AG04449 (cell line): Measurements from ENCODE around the gene FAM83F.

Source experiments
- CTCF ChIA-PET: fragments of 350-600 bp; formaldehyde crosslinking; extraction: SDS; loops from one replicate; lab custom pipeline; 2021; ENCODE audit warnings: antibody characterized with exemption; lab: Yijun Ruan, JAX
- POLR2A ChIA-PET: fragments of 400-600, 350-600 bp; formaldehyde crosslinking; extraction: SDS; loops from one replicate; lab custom pipeline; 2020; ENCODE audit warnings: antibody characterized with exemption, inconsistent platforms; lab: Yijun Ruan, JAX
- DNase-seq: peaks from one replicate; pipeline ENCODE4 v3.0.0-alpha.2; 2010; ENCODE audit warnings: low read depth, low spot score
- H3K4me3 ChIP-seq: 2 replicates; pipeline ENCODE4 v1.5.1; 2011; ENCODE audit warnings: low read depth, mild to moderate bottlenecking, control low read depth, low read length
- CTCF ChIP-seq: IDR thresholded peaks from one replicate; pipeline ENCODE4 v1.5.1; 2011; ENCODE audit warnings: mild to moderate bottlenecking, moderate library complexity, low read length, control low read depth, inconsistent platforms; ENCODE audit not compliant: insufficient read depth; ENCODE audit errors: missing control alignments

The FAM83F gene

DNA sequence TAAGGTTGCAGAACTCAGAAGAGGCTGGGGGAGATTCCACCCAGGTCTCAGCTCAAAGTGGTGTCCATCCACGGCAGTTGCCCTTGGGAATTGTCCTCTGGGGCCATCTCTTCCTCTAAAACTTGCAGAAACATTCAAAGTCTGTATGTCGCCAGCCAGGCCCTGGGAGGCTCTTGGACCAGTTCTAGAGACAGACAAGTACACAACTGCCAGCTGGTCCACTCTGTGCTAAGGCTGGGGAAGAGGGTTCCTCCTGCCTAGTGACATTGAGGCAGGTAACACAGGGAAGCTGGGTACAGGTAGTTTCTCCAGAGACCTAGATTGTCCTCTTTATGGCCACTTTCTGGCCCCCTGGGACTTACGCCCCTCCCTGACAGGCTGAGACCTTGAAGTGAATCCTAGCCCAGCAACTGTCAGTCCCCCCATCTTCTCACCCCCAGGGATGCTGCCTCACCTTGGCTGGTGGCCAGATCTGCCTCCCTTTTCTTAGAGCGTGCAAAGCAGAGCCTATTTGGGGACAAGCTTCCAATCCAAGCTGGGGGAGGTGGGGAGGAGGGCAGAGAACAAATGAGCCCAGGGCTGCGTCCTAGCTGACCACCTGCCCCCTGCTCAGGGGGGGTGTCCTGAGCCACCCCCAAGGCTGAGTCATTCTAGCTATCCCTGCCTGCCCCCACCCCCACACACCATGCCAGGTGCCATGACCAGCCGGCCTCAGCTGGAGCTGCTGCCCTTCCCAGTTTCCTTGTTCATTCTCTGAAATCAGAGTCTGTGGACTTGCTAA is 8.4 kb downstream of the FAM83F start:
- CTCF ChIA-PET, result no interaction called here
- POLR2A ChIA-PET, result no interaction called here
- no peak overlapping the region for H3K4me3 ChIP-seq
- no peak for TF ChIP-seq CTCF
- no peak for DNase-seq

DNA sequence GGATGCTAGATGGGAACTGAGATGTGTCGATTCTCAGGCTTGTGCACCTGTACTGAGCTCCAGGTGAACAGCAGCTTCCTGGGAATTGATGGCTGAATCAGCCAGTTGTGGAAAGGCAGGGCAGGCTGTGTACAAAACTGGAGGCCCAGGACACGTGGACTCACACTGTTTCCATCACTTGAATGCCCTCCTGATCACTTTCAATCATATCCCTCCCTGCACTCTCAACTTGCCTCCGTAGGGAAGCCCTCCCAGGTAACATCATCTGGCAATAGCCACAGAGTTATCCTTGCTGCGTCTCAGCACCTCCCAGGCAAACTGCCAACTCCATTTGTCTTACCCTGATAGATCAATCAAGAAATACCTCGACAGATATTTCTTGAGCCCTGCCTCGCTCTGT is 10.1 kb downstream of the FAM83F start:
- DNase-seq, result no peak
- CTCF ChIA-PET, result interaction anchor here (1.5 to 2.3 kb wide), 3 partner anchors 12 to 20 kb away, joined by 3 to 11 read pairs (median 4); no protein-coding TSS in a partner anchor
- POLR2A ChIA-PET, result no interaction called here
- H3K4me3 ChIP-seq, result no peak overlapping the region
- TF ChIP-seq CTCF, result no peak

DNA sequence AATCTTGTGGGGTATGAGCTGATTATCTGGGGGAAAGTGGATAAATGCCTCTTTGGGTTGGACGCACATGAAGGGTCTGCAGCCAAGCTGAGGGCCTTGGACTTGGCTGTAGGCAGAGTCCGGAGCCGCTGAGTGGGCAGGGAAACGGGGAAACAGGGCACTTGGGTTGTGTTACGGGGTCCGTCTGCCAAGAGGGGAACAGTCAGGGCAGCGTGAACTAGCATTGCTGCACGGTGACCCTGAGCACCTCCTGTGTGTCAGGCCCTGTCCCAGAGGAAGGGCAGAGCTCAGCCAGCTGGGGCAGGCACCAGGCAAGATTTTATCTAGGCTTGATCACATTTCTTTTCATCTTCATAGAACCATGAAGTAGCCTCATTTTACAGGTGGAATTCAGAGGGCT is 11.9 kb downstream of the FAM83F start:
- H3K4me3 ChIP-seq, result no peak overlapping the region
- TF ChIP-seq CTCF, result no peak
- no peak for DNase-seq
- CTCF ChIA-PET, result interaction anchor here (1.5 to 2.3 kb wide), 2 partner anchors 10 to 18 kb away, joined by 3 to 11 read pairs; no protein-coding TSS in a partner anchor
- POLR2A ChIA-PET, result no interaction called here

- DNase-seq, result no peak
- ChIA-PET POLR2A (no interaction called here), CTCF (interaction anchor here (2.0 to 3.8 kb wide), 3 partner anchors 13 to 473 kb away, joined by 4 to 24 read pairs (median 14); no protein-coding TSS in a partner anchor)
- no peak for TF ChIP-seq CTCF
- H3K4me3 ChIP-seq, result no peak overlapping the region
Observed at GRCh38 chr22:40007853-40008710, 13.3 kb downstream of the FAM83F start.

GRCh38 chr22:40008726-40009291 is 14.1 kb downstream of the FAM83F start:
- POLR2A ChIA-PET, result no interaction called here
- CTCF ChIA-PET, result interaction anchor here (1.2 to 3.8 kb wide), 5 partner anchors 12 to 474 kb away, joined by 3 to 24 read pairs (median 8); no protein-coding TSS in a partner anchor
- DNase-seq, result no peak
- no peak for TF ChIP-seq CTCF
- no peak overlapping the region for H3K4me3 ChIP-seq

- ChIA-PET CTCF (interaction anchor here (0.8 to 3.8 kb wide), 6 partner anchors 12 to 479 kb away, joined by 3 to 24 read pairs (median 6); no protein-coding TSS in a partner anchor), POLR2A (no interaction called here)
- no peak for DNase-seq
- TF ChIP-seq CTCF, result no peak
- no peak overlapping the region for H3K4me3 ChIP-seq
Observed at GRCh38 chr22:40009292-40009774, 14.6 kb downstream of the FAM83F start.
